K562 (cell line): ENCODE data around the gene CCT5. TPM values are rescaled to one million over a fixed set of nuclear protein-coding genes. Genes with fewer than 3 reads are reported as not detected.

ENCODE experiments used
- CBX2 ChIP-seq: fragments of 200-600 bp; sonication (generic); IDR thresholded peaks from one replicate; pipeline ENCODE4 v1.6.1; 2012; ENCODE audit warnings: mild to moderate bottlenecking, low read length, inconsistent platforms; ENCODE audit not compliant: insufficient read depth, poor library complexity, severe bottlenecking
- JUND ChIP-seq, 2 experiments: IDR thresholded peaks; 2 replicates in 1 of 2; 3 replicates in 1 of 2; pipeline ENCODE4 v1.6.1; 2011; ENCODE audit warnings: borderline replicate concordance in 2 of 2, low read depth in 2 of 2, low read length in 2 of 2, improper control_type of control experiment in 1 of 2, missing biosample characterization in 1 of 2, missing genetic modification characterization in 1 of 2, missing genetic modification reagents in 1 of 2
- KDM5B ChIP-seq: fragments of 200-600 bp; sonication (generic); IDR thresholded peaks from 2 replicates; pipeline ENCODE4 v1.6.1; 2012; ENCODE audit warnings: low read depth, mild to moderate bottlenecking, moderate library complexity, low read length, control low read depth, inconsistent platforms; ENCODE audit not compliant: insufficient replicate concordance
- KLF16 ChIP-seq: IDR thresholded peaks from 2 replicates; pipeline ENCODE4 v1.6.1; 2016; ENCODE audit warnings: antibody characterized with exemption
- MAZ ChIP-seq, 2 experiments: fragments of 450-650 bp in 1 of 2; sonication (generic) in 1 of 2; formaldehyde crosslinking; IDR thresholded peaks in 1 of 2; conservative IDR thresholded peaks in 1 of 2; 2 replicates each; pipeline versions ENCODE4 v1.4.0 to v1.5.0; 2020; ENCODE audit warnings: mild to moderate bottlenecking in 1 of 2, missing genetic modification reagents in 1 of 2
- NFRKB ChIP-seq: fragments of 450-650 bp; IDR thresholded peaks from 2 replicates; pipeline ENCODE4 v1.6.1; 2016; ENCODE audit warnings: low read depth
- NONO ChIP-seq, 2 experiments: fragments of 200-400 bp in 1 of 2; fragments of 450-650 bp in 1 of 2; formaldehyde crosslinking in 1 of 2; IDR thresholded peaks; 2 replicates each; pipeline ENCODE4 v1.6.1; 2017; ENCODE audit warnings: low read depth in 2 of 2, mild to moderate bottlenecking in 2 of 2, moderate library complexity in 2 of 2, low read length in 1 of 2
- PHF8 ChIP-seq: fragments of 200-600 bp; sonication (generic); IDR thresholded peaks from 2 replicates; pipeline ENCODE4 v1.6.1; 2012; ENCODE audit warnings: mixed run types, mild to moderate bottlenecking, inconsistent platforms, low read length, moderate library complexity, borderline replicate concordance
- PKNOX1 ChIP-seq: fragments of 450-650 bp; IDR thresholded peaks from 2 replicates; pipeline ENCODE4 v1.6.1; 2016
- PYGO2 ChIP-seq: fragments of 450-650 bp; IDR thresholded peaks from 2 replicates; pipeline ENCODE4 v1.6.1; 2016; ENCODE audit warnings: mild to moderate bottlenecking, missing genetic modification characterization, moderate library complexity, missing compliant biosample characterization
- RBM39 ChIP-seq: fragments of 200-400 bp; formaldehyde crosslinking; optimal IDR thresholded peaks from 2 replicates; pipeline ENCODE3; 2018; ENCODE audit warnings: low read depth, low read length
- TCF15 ChIP-seq: fragments of 250-450 bp; sonication (Bioruptor Pico); IDR thresholded peaks from 2 replicates; pipeline ENCODE4 v1.8.0; 2022; ENCODE audit warnings: moderate library complexity, mild to moderate bottlenecking, inconsistent platforms
- TCF3 ChIP-seq: sonication (generic); formaldehyde crosslinking; IDR thresholded peaks from 2 replicates; pipeline ENCODE4 v1.4.0; 2020; ENCODE audit warnings: mild to moderate bottlenecking, missing genetic modification reagents
- TFAM ChIP-seq: fragments of 250-450 bp; sonication (Bioruptor Pico); conservative IDR thresholded peaks from 2 replicates; pipeline ENCODE4 v1.5.0; 2021; ENCODE audit warnings: mild to moderate bottlenecking, moderate library complexity
- THRA ChIP-seq: fragments of 450-650 bp; IDR thresholded peaks from 2 replicates; pipeline ENCODE4 v1.6.1; 2017; ENCODE audit warnings: mild to moderate bottlenecking, moderate library complexity
- TOE1 ChIP-seq, 2 experiments: fragments of 450-650 bp in 1 of 2; sonication (generic) in 1 of 2; formaldehyde crosslinking in 1 of 2; IDR thresholded peaks; 2 replicates each; pipeline versions ENCODE4 v1.7.1 to v1.8.0; 2016 to 2022; ENCODE audit warnings: borderline replicate concordance in 2 of 2, mild to moderate bottlenecking in 2 of 2, antibody characterized with exemption in 1 of 2, inconsistent platforms in 1 of 2, low read depth in 1 of 2, missing genetic modification reagents in 1 of 2, moderate library complexity in 1 of 2
- ZFP30 ChIP-seq: fragments of 250-450 bp; sonication (Bioruptor Pico); IDR thresholded peaks from 2 replicates; pipeline ENCODE4 v1.8.0; 2022; ENCODE audit warnings: moderate library complexity, mild to moderate bottlenecking, inconsistent platforms, borderline replicate concordance
- ZFPM2 ChIP-seq: fragments of 250-450 bp; sonication (Bioruptor Pico); IDR thresholded peaks from 2 replicates; pipeline ENCODE4 v1.5.1; 2022; ENCODE audit warnings: mild to moderate bottlenecking
- ZNF280A ChIP-seq: fragments of 450-650 bp; IDR thresholded peaks from 2 replicates; pipeline ENCODE4 v1.6.1; 2018; ENCODE audit warnings: mild to moderate bottlenecking, low read depth; ENCODE audit not compliant: partially characterized antibody
- ZNF830 ChIP-seq: fragments of 250-450 bp; sonication (Bioruptor Pico); IDR thresholded peaks from 2 replicates; pipeline ENCODE4 v1.5.0; 2021; ENCODE audit warnings: mild to moderate bottlenecking
- polyA plus RNA-seq, 8 experiments: library from polyadenylated mRNA; depleted of rRNA in 4 of 8; stranded (reverse) in 5 of 8; unstranded in 3 of 8; fragments of >200 nt; fragmentation: Nextera tagmentation in 2 of 8; fragmentation: Illumina TruSeq in 1 of 8; extraction: Ambion mirVana in 2 of 8; extraction: Trizol in 1 of 8; gene quantifications; 2 replicates each; pipeline versions ENCODE4 v1.2.1 to v1.2.3, GENCODE V29; 2011 to 2014; ENCODE audit warnings: inconsistent platforms in 1 of 8, missing spikeins in 1 of 8
- total RNA-seq, 7 experiments: library from RNA; depleted of rRNA in 6 of 7; stranded (reverse); fragments of >200 nt in 6 of 7; fragmentation: Illumina TruSeq in 2 of 7; extraction: Trizol in 2 of 7; gene quantifications; 2 replicates each; pipeline versions ENCODE4 v1.2.1 to v1.2.3, GENCODE V29; 2011 to 2021; ENCODE audit warnings: low replicate concordance in 1 of 7
- TF ChIP-seq, protein P1 (sequence below): sonication (generic); formaldehyde crosslinking; IDR thresholded peaks from 2 replicates; pipeline ENCODE4 v1.4.0; 2020; ENCODE audit warnings: mild to moderate bottlenecking, missing genetic modification reagents

Gene CCT5
- total and polyA plus RNA-seq, 9 of the 15 experiments (the other 6 are each of a cell fraction or from before 2014, with no cell fraction given): 782 to 1,606 (median 1,153) TPM

DNA sequence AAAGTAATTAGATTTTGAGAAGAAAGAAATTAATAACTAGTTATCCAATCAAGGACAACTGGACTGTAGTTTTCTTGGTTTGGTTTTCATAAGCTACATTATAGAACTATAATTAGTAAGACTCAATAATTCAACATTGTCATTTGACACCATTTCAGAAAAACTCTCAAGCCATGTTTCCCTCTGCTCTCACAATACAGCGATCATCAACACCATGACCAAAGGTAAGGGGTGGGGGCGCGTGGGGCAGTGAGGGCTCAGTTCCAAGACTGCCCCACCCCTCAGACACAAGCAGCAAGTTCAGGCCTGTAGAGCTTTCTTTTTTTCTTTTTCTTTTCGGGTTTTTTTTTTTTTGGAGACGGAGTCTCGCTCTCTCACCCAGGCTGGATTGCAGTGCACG is 51.2 kb downstream of the CCT5 start (continued):
- TF ChIP-seq NONO (IDR thresholded peaks at IDR 0.05; ENCODE audit: low read depth in 2 of 2, low read length in 1 of 2) (no peak), PKNOX1 (no peak), TCF3 (CRISPR knock-in tag) (no peak), THRA (no peak), ZFPM2 (CRISPR knock-in tag) (no peak), PYGO2 (tag) (no peak), ZNF830 (CRISPR knock-in tag) (no peak), TCF15 (CRISPR knock-in tag) (no peak), PHF8 (no peak), ZNF280A (no peak), KDM5B (no peak), MAZ (CRISPR knock-in tag; conservative IDR thresholded peaks at IDR 0.05 in 1 of 2, IDR thresholded peaks at IDR 0.05 in 1 of 2) (peak; percentile 26 to 72; a peak in 2 of 4 replicates), RBM39 (no peak), KLF16 (no peak), JUND (IDR thresholded peaks at IDR 0.05; ENCODE audit: borderline replicate concordance, low read depth, low read length) (no peak), JUND (tag; IDR thresholded peaks at IDR 0.05; ENCODE audit: borderline replicate concordance, low read depth, low read length) (no peak; the same call in 2 of the 3 replicates), TFAM (CRISPR knock-in tag) (no peak), ZFP30 (CRISPR knock-in tag) (no peak), CBX2 (no peak), NFRKB (no peak), TOE1 (IDR thresholded peaks at IDR 0.05; ENCODE audit: borderline replicate concordance) (no peak), TOE1 (CRISPR knock-in tag; IDR thresholded peaks at IDR 0.05; ENCODE audit: borderline replicate concordance, low read depth) (no peak)
- TF ChIP-seq, protein P1, sequence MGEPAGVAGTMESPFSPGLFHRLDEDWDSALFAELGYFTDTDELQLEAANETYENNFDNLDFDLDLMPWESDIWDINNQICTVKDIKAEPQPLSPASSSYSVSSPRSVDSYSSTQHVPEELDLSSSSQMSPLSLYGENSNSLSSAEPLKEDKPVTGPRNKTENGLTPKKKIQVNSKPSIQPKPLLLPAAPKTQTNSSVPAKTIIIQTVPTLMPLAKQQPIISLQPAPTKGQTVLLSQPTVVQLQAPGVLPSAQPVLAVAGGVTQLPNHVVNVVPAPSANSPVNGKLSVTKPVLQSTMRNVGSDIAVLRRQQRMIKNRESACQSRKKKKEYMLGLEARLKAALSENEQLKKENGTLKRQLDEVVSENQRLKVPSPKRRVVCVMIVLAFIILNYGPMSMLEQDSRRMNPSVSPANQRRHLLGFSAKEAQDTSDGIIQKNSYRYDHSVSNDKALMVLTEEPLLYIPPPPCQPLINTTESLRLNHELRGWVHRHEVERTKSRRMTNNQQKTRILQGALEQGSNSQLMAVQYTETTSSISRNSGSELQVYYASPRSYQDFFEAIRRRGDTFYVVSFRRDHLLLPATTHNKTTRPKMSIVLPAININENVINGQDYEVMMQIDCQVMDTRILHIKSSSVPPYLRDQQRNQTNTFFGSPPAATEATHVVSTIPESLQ (CRISPR knock-in tag): no peak
